ENCODE data around the gene PTK6. TPM values are rescaled to one million over a fixed set of nuclear protein-coding genes. Genes with fewer than 3 reads are reported as not detected.

PTK6 gene
- total RNA-seq, 1 donor from 2014 or later: 0.05 TPM

GRCh38 chr20:63508072-63508768 lies 29.0 kb downstream of the PTK6 start:
- DNase-seq (ENCODE audit: low read depth): no peak

GRCh38 chr20:63507083-63507743 lies 30.0 kb downstream of the PTK6 start:
- no peak for DNase-seq (ENCODE audit: low read depth)

GRCh38 chr20:63505723-63506122 lies 31.5 kb downstream of the PTK6 start:
- DNase-seq (ENCODE audit: low read depth): no peak

- DNase-seq (ENCODE audit: low read depth): no peak
Observed at GRCh38 chr20:63505281-63505680, 31.9 kb downstream of the PTK6 start.

GRCh38 chr20:63504642-63505041 lies 32.5 kb downstream of the PTK6 start:
- no peak for DNase-seq (ENCODE audit: low read depth)

- no peak for DNase-seq (ENCODE audit: low read depth)
Observed at GRCh38 chr20:63503524-63503923, 33.7 kb downstream of the PTK6 start.

- no peak for DNase-seq (ENCODE audit: low read depth)
Observed at GRCh38 chr20:63502671-63503172, 34.5 kb downstream of the PTK6 start.

GRCh38 chr20:63501818-63502670 lies 35.1 kb downstream of the PTK6 start:
- no peak for DNase-seq (ENCODE audit: low read depth)

- no peak for DNase-seq (ENCODE audit: low read depth)
Observed at GRCh38 chr20:63500902-63501817, 36.0 kb downstream of the PTK6 start.

- DNase-seq (ENCODE audit: low read depth): no peak
Observed at GRCh38 chr20:63500151-63500901, 36.9 kb downstream of the PTK6 start.

- DNase-seq (ENCODE audit: low read depth): no peak
Observed at GRCh38 chr20:63499338-63499969, 37.7 kb downstream of the PTK6 start.

- no peak for DNase-seq (ENCODE audit: low read depth)
Observed at GRCh38 chr20:63498960-63499337, 38.2 kb downstream of the PTK6 start, which contains the start of gene EEF1A2. Gene EEF1A2, minus strand, starts transcription at chr20:63499083. Its CDS starts 1,320 bp downstream, at chr20:63497763.

- peak; percentile 24 for DNase-seq (ENCODE audit: low read depth)
Observed at GRCh38 chr20:63497946-63498935, 38.9 kb downstream of the PTK6 start.

GRCh38 chr20:63497138-63497945 lies 39.8 kb downstream of the PTK6 start:
- no peak for DNase-seq (ENCODE audit: low read depth)

GRCh38 chr20:63496596-63497120 lies 40.5 kb downstream of the PTK6 start:
- no peak for DNase-seq (ENCODE audit: low read depth)

GRCh38 chr20:63495741-63496595 lies 41.2 kb downstream of the PTK6 start:
- no peak for DNase-seq (ENCODE audit: low read depth)
